Measurements from ENCODE around the gene RNF180. TPM values are rescaled to one million over a fixed set of nuclear protein-coding genes. Genes with fewer than 3 reads are reported as not detected.
A peak's percentile ranks its signal among the peaks of the same experiment; 100 is the strongest.

Gene RNF180
- total RNA-seq, 2 donors from 2014 or later = 46.6 to 51.1 TPM

- Histone ChIP-seq H3K4me3 (no peak overlapping the region), H3K36me3 (peaks cover 5% of the 10 kb centered on the region), H3K27ac (no peak overlapping the region), H3K27me3 (replicated peaks; ENCODE audit: insufficient read depth) (no peaks in the 10 kb centered on the region), H3K9me3 (no peaks in the 10 kb centered on the region), H3K4me1 (ENCODE audit: control insufficient read depth in 1 of 2, low read depth in 2 of 2) (peaks cover 3 to 25% of the 10 kb centered on the region in 2 donors)
- DNase-seq (ENCODE audit: low spot score) = no peak
- TF ChIP-seq CTCF (IDR thresholded peaks at IDR 0.05) = peak; percentile 48
- ATAC-seq (ENCODE audit: insufficient number of reproducible peaks, low FRiP score, low read depth) = no peak
These were observed 42.3 kb downstream of the RNF180 start for GRCh38 chr5:64207978-64208377.

- DNase-seq (ENCODE audit: low spot score) (no peak), ATAC-seq (ENCODE audit: insufficient number of reproducible peaks, low FRiP score, low read depth) (no peak)
- H3K4me1 ChIP-seq (ENCODE audit: control insufficient read depth in 1 of 2, low read depth in 2 of 2) = peaks cover 3 to 39% of the 10 kb centered on the region in 2 donors
- no peaks in the 10 kb centered on the region for H3K27me3 ChIP-seq (replicated peaks; ENCODE audit: insufficient read depth)
- no peak overlapping the region for H3K27ac ChIP-seq
- no peaks in the 10 kb centered on the region for H3K9me3 ChIP-seq
- TF ChIP-seq CTCF (IDR thresholded peaks at IDR 0.05) = no peak
- H3K4me3 ChIP-seq = no peak overlapping the region
- H3K36me3 ChIP-seq = peaks cover 10% of the 10 kb centered on the region
These were observed 43.7 kb downstream of the RNF180 start for GRCh38 chr5:64209353-64209752.

GRCh38 chr5:64210866-64211265, 45.2 kb downstream of the RNF180 start:
- TF ChIP-seq CTCF (IDR thresholded peaks at IDR 0.05) = no peak
- Histone ChIP-seq H3K9me3 (no peaks in the 10 kb centered on the region), H3K27me3 (replicated peaks; ENCODE audit: insufficient read depth) (no peaks in the 10 kb centered on the region), H3K36me3 (peaks cover 10% of the 10 kb centered on the region), H3K4me3 (no peak overlapping the region), H3K27ac (peak overlapping the region; percentile 42 to 48), H3K4me1 (ENCODE audit: control insufficient read depth in 1 of 2, low read depth in 2 of 2) (peaks cover 3 to 41% of the 10 kb centered on the region in 2 donors)
- DNase-seq (ENCODE audit: low spot score) (peak; percentile 23), ATAC-seq (ENCODE audit: insufficient number of reproducible peaks, low FRiP score, low read depth) (peak; percentile 96)

- Histone ChIP-seq H3K27me3 (replicated peaks; ENCODE audit: insufficient read depth) (no peaks in the 10 kb centered on the region), H3K4me3 (no peak overlapping the region), H3K9me3 (no peaks in the 10 kb centered on the region), H3K27ac (no peak overlapping the region), H3K4me1 (ENCODE audit: control insufficient read depth in 1 of 2, low read depth in 2 of 2) (peaks cover 3 to 34% of the 10 kb centered on the region in 2 donors), H3K36me3 (peaks cover 10% of the 10 kb centered on the region)
- ATAC-seq (ENCODE audit: insufficient number of reproducible peaks, low FRiP score, low read depth) = no peak
- no peak for TF ChIP-seq CTCF (IDR thresholded peaks at IDR 0.05)
- DNase-seq (ENCODE audit: low spot score) = no peak
These were observed 47.4 kb downstream of the RNF180 start for GRCh38 chr5:64213011-64213410.

- Histone ChIP-seq H3K36me3 (peaks cover 10% of the 10 kb centered on the region), H3K4me1 (ENCODE audit: control insufficient read depth in 1 of 2, low read depth in 2 of 2) (peaks cover 3 to 34% of the 10 kb centered on the region in 2 donors), H3K27ac (peak overlapping the region in 1 of 2 donors; percentile 24), H3K9me3 (no peaks in the 10 kb centered on the region), H3K4me3 (no peak overlapping the region), H3K27me3 (replicated peaks; ENCODE audit: insufficient read depth) (no peaks in the 10 kb centered on the region)
- TF ChIP-seq CTCF (IDR thresholded peaks at IDR 0.05) = no peak
- ATAC-seq (ENCODE audit: insufficient number of reproducible peaks, low FRiP score, low read depth) = no peak
- DNase-seq (ENCODE audit: low spot score) = no peak
These were observed 47.9 kb downstream of the RNF180 start for GRCh38 chr5:64213531-64213930.

Data from thoracic aorta (tissue), 2 donors.